Measurements from ENCODE around the gene UTP11. TPM values are rescaled to one million over a fixed set of nuclear protein-coding genes. Genes with fewer than 3 reads are reported as not detected.

The UTP11 gene
- total and polyA plus RNA-seq, 2 of the 8 experiments (the other 6 are each of a cell fraction or from before 2014, with no cell fraction given) = 19.5 to 60.5 TPM

DNA sequence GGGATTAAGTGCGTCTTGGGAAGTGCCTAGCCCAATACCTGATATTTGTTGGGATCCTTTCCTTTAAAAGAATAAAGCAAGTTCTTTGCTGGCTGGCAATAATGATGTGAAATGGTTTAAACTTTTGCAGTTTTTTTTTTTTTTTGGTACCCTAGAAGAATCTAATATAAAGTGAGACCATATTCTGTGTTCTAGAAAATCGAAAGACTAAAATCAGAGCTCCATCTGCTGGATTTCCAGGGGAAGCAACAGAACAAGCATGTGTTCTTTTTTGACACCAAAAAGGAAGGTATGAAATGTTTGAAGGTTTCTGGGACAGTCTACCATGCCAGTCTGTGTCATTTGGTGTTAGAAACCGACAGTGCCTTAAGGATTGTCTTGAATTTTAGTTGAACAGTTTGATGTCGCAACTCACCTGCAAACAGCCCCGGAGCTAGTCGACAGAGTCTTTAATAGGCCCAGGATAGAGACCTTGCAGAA is 6.4 kb downstream of the UTP11 start:
- FAIRE-seq = no peak
- DNase-seq (ENCODE audit: low read depth in 1 of 2, low spot score in 2 of 2) = no peak
- no peaks in the 10 kb centered on the region for H3K27me3 ChIP-seq (replicated peaks in 1 of 4; ENCODE audit: control insufficient read depth in 3 of 4, extremely low read depth in 1 of 4, insufficient read depth in 3 of 4, low read length in 3 of 4)

More for the DNA sequence above, 6.4 kb downstream of the UTP11 start:
- Histone ChIP-seq H3K18ac (ENCODE audit: extremely low read depth, low read length) (no peak overlapping the region), H2BK120ac (replicated peaks; ENCODE audit: low read depth, low read length) (no peak overlapping the region), H3K14ac (ENCODE audit: insufficient read length) (no peak overlapping the region), H4K91ac (replicated peaks; ENCODE audit: insufficient read length, low read length) (no peak overlapping the region), H3K4me1 (replicated peaks in 1 of 4; ENCODE audit: control insufficient read depth in 3 of 4, insufficient read depth in 4 of 4, low read length in 3 of 4) (no peaks in the 10 kb centered on the region; a peak in 1 of 7 replicates), H4K20me1 (replicated peaks in 1 of 2; ENCODE audit: control insufficient read depth in 1 of 2, insufficient read depth in 2 of 2, low read length in 2 of 2) (peaks cover 2 to 11% of the 10 kb centered on the region in 2 experiments), H2AK5ac (ENCODE audit: low read depth, low read length) (no peak overlapping the region), H3K27ac (ENCODE audit: low read depth, low read length) (no peak overlapping the region), H3K36me3 (ENCODE audit: control insufficient read depth in 2 of 4, insufficient read depth in 4 of 4, low read length in 3 of 4) (peaks cover 32 to 76% (median 55%) of the 10 kb centered on the region in 4 experiments), H2BK15ac (ENCODE audit: low read length) (no peak overlapping the region), H3K9me3 (ENCODE audit: insufficient read depth in 2 of 2, low read depth in 1 of 2, low read length in 1 of 2) (no peaks in the 10 kb centered on the region), H3K23ac (ENCODE audit: insufficient read length) (no peak overlapping the region), H3K4ac (replicated peaks; ENCODE audit: insufficient read length, low read depth, low read length) (no peak overlapping the region), H4K8ac (ENCODE audit: extremely low read depth, insufficient read depth, low read length) (no peak overlapping the region), H3K56ac (replicated peaks; ENCODE audit: insufficient read length, low read depth, low read length) (no peak overlapping the region), H3K4me2 (ENCODE audit: insufficient read depth in 1 of 2, low read depth in 2 of 2, low read length in 2 of 2) (no peak overlapping the region), H2BK5ac (ENCODE audit: low read depth, low read length) (no peak overlapping the region), H3K79me2 (ENCODE audit: control insufficient read depth in 1 of 2, insufficient read depth in 2 of 2, low read length in 2 of 2) (peaks cover 5 to 41% of the 10 kb centered on the region in 2 experiments), H2BK20ac (ENCODE audit: low read length) (no peak overlapping the region), H4K5ac (ENCODE audit: insufficient read length, low read depth, low read length) (no peak overlapping the region), H2AFZ (ENCODE audit: low read length) (no peak overlapping the region), H3K23me2 (ENCODE audit: low read depth, low read length) (no peaks in the 10 kb centered on the region), H2BK12ac (ENCODE audit: low read depth, low read length) (no peak overlapping the region), H3K4me3 (ENCODE audit: extremely low read depth in 1 of 4, insufficient read depth in 2 of 4, low read depth in 3 of 4, low read length in 4 of 4) (no peak overlapping the region), H3K79me1 (ENCODE audit: low read depth, low read length) (no peaks in the 10 kb centered on the region; the same call in 1 of the 2 replicates), H3K9ac (replicated peaks in 1 of 4; ENCODE audit: extremely low read depth in 1 of 4, low read depth in 3 of 4, low read length in 3 of 4) (no peak overlapping the region)
- ChIA-PET POLR2A (ENCODE audit: partially characterized antibody) (interaction anchor here (0.7 to 2.0 kb wide), 5 partner anchors 12 to 43 kb away, joined by 3 to 6 read pairs (median 4); no protein-coding TSS in a partner anchor), CTCF (ENCODE audit: partially characterized antibody) (interaction anchor here (0.6 to 15.9 kb wide), 26 partner anchors 9 to 947 kb away, joined by 3 to 211 read pairs (median 4); partner anchors contain the start of gene SF3A3)
- TF ChIP-seq RAD21 (IDR thresholded peaks at IDR 0.05 in 1 of 2, conservative IDR thresholded peaks at IDR 0.05 in 1 of 2; ENCODE audit: low read depth in 2 of 2, low read length in 2 of 2) (peak; percentile 57 to 67), HDAC2 (IDR thresholded peaks at IDR 0.05; ENCODE audit: borderline replicate concordance in 1 of 2, low read depth in 2 of 2, low read length in 2 of 2) (no peak)
- TF ChIP-seq, protein P1, sequence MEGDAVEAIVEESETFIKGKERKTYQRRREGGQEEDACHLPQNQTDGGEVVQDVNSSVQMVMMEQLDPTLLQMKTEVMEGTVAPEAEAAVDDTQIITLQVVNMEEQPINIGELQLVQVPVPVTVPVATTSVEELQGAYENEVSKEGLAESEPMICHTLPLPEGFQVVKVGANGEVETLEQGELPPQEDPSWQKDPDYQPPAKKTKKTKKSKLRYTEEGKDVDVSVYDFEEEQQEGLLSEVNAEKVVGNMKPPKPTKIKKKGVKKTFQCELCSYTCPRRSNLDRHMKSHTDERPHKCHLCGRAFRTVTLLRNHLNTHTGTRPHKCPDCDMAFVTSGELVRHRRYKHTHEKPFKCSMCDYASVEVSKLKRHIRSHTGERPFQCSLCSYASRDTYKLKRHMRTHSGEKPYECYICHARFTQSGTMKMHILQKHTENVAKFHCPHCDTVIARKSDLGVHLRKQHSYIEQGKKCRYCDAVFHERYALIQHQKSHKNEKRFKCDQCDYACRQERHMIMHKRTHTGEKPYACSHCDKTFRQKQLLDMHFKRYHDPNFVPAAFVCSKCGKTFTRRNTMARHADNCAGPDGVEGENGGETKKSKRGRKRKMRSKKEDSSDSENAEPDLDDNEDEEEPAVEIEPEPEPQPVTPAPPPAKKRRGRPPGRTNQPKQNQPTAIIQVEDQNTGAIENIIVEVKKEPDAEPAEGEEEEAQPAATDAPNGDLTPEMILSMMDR (IDR thresholded peaks at IDR 0.05; ENCODE audit: control extremely low read depth in 1 of 3, insufficient read depth in 1 of 3, low read depth in 1 of 3, low read length in 3 of 3) = peak in 2 of 3 experiments; percentile 39 to 41; a peak in 2 of 4 replicates
- 88% methylated on average over 6 of the region's 6 CpGs; no CpG with 5 or more reads in 1 of the 2 experiments for WGBS, 2 experiments (ENCODE audit: extremely low coverage in 1 of 2, insufficient coverage in 1 of 2, insufficient read length in 1 of 2, insufficient replicate concordance in 2 of 2, low coverage in 1 of 2, low lambda C conversion rate in 2 of 2, missing lambda C conversion rate in 1 of 2)
